Measurements from ENCODE around the gene CDH11.

CDH11 gene

DNA sequence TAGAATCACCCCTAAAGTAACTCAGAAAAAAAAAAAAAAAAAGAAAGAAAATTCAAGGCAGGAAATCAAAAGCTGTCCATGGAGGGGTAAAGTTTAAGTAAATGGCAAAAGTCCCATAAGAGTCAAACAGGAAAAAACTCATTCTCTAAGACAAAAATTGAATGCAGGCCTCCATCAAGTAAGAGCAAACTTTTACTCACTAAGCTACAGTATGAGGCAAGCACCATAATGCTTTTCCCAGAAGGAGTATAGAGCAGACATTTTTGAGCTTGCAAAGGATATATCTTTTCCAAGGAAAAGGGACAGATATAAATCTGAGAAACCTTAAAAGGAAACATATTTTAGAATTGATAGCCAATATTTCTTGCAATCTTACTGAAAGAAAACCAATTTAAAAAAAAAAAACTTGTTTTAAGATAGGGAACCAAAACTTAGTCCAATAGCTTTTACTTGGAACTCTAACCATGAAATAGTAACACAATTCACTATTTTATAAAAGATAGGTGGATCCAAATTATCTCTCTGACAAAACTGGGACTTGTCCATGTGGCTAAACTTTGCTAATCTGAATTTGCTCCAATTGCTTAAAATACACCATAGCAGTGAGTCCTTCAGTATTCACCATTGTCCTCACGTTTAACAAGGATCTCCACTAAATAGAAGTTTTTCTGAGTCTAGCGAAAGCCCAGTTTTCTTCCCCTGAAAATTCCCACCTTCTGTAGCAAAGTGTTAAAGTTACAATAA, 99.8 kb downstream of the CDH11 start:
- DNase-seq: no peak

DNA sequence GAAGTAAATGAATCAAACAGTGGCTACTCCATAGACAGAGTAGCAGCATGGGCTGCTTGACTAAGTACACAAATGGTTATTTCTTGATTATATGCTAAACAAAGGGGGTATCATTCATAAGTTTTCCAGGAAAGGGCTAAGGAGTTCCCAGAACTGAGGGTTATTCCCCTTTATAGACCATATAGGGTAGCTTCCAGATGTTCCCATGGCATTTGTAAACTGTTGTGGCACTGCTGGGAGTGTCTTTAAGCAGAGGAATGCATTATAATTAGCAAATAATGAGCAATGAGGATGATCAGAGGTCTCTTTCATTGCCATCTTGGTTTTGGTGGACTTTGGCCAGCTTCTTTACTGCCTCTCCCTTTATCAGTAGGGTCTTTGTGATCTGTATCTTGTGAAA, 105.1 kb downstream of the CDH11 start:
- no peak for DNase-seq

DNA sequence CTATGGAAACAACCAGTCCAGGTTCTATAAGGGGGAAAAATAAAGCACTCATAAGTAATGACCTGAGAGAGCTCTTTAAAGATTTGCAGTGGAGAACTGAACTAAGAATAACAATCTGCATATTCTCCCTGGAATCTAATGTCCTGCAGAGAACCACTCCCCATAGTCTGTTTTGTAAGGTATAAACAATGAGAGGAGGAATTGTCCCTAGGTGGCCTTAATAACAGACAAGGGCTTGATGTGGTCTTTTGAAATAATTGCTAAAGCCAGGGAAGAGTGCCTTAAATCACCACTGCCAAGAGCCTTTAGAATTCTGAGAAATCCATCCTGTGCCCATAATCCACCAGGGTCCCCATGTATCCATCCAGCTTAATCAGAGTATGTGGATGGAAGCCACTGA, 106.3 kb downstream of the CDH11 start:
- DNase-seq: no peak

DNA sequence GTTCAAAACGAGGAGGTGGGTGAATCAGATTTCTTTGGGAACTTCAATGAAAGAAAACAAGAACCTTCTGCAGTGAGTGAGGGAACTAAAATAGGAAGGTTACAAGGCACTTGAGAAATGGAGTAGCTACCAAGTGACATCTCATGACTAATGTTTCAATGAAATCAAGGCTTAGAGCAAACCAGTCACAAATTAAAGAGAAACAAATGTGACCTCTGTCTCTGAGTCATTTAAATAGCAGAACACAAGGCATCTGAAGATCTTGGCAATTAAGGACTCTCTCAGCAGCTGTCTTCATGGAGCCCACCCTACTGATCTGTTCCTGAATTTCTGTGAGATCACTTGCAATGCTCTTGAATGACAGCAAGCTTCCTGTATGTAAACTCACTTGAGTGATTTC, 109.5 kb downstream of the CDH11 start:
- DNase-seq: no peak

DNA sequence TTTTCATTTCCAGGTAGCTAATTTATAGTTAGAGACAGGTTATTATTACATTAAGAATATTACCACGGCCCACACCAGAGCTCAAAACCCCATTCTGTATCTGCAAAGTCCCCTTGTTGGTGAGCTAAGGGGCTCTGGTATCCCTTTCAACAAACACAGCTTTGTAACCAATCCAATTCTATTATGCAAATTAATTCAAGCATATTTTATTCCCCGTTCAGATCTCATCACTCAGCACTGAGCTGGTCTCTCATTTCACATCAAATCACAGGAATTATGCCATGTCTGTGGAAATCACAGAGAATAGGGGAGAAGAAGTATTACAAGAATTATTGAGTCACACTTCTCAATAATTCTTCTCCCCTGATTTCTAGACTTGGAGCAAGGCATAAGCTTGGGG, 111.7 kb downstream of the CDH11 start:
- DNase-seq: no peak

DNA sequence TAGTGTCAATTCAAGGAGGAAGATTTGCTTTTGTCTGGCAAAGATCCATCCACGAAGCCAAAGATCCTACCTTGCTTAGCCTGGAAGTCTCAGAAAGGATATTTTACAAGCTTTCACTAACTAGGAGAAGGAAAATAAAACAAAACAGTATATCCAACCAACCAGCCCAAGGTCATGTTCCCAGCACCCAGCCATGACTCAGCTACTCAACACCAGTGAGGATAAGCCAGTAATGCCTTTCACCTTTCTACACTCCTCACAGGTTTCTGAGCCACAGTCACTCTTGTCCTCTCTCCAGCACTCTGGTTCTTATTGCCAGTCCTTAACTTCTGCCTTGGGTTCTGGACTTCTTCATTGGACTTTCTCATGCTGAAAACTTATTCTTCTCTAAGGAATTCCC, 116.2 kb downstream of the CDH11 start:
- no peak for DNase-seq

DNA sequence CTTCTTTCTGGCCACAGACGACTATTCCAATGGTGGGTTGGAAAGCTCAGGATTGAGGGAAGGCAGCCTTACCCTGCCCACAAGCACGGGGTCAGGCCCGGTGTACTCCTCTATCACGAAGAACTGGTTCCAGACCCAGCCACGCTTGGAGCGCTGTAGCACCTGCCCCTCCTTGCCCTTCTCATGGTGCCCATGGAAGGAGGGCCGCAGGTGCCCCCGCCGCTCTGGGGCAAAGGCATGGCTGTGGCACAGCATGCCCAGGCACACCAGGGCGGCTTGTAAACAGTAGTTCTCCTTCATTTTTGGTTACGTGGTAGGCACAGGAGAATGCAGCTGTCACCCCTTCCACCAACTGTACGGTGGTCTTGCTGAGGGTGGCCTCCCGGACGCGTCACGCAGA, 117.3 kb downstream of the CDH11 start:
- no peak for DNase-seq

DNA sequence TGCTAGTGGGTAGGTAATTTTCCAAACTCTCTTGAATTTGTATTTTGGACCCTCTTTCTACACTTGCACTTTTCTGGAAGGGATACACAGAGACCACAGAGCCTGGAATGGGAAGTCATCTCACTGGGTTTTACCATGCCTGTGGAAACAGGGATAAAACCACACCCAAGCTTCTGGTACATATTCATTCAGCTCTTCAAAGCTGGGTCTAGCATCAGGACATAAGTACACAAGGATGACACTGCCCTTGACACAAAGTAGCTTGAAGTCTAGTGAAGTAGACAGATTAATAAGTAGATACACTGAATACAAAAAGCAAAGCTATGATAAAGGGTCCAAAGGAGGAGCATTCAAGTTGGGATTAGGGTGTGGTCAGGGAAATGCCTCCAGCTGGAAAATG, 118.2 kb downstream of the CDH11 start:
- DNase-seq: no peak

DNA sequence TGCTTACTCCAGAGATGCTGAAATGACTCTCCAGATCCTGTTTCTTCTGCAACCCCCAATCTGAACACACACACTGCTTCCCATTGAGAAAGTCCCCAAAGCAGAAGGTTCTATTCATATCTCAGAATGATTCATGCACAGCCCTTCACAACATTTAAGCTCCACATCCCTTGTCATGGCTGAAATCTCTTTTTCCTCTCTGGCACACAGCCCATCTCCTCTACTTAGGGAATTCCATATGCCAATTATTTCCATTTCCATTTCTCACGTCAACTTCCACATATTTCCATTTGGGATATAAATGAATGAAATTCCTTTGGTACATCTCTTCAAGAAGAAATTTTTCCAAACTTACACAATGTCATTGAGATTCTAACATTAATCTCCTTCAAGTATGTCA, 119.6 kb downstream of the CDH11 start:
- DNase-seq: no peak

DNA sequence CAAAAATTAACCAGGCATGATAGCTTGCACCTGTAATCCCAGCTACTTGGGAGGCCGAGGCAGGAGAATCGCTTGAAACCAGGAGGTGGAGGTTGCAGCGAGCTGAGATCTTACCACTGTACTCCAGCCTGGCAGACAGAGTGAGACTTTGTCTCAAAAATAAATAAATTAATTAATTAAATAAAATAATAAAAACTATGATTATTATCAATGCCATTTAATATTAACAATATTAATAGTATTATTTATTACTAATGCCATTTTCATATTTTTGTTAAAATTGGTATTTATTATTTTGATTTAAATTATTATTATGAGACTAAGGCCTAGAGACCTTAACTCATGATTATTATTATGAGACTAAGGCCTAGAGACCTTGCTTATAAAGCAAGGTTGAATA, 121.2 kb downstream of the CDH11 start:
- no peak for DNase-seq

DNA sequence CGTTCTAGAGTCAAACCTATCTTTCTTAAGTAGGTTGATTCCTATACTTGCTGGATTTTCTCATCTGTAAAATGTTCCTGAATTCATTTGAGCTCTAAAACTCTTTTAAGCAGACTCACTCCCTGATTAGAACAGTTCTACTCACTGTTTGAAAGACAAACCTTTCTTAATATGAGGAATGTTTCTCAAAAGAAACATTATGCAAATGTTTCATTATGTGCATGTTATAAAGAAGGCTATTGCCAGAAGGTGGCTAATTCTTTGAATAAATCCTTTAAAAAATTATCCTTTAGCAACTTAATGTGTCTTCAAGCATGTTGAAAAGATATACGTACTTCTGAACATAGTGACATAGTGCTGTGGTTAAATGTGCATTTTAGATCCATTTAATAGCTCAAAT, 124.1 kb downstream of the CDH11 start:
- no peak for DNase-seq

DNA sequence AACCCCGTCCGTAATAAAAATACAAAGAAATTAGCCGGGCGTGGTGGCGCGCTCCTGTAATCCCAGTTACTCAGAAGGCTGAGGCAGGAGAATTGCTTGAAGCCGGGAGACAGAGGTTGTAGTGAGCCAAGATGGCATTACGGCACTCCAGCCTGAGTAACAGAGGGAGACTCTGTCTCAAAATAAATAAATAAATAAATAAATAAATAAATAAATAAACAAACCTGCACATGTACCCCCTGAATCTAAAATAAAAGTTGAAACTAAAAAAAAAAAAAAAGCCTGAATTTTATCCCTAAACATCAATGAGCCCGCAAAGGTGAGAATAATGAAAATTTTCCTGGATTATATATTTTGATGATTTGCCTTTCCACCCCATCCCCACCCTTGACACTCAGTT, 124.7 kb downstream of the CDH11 start:
- DNase-seq: no peak

DNA sequence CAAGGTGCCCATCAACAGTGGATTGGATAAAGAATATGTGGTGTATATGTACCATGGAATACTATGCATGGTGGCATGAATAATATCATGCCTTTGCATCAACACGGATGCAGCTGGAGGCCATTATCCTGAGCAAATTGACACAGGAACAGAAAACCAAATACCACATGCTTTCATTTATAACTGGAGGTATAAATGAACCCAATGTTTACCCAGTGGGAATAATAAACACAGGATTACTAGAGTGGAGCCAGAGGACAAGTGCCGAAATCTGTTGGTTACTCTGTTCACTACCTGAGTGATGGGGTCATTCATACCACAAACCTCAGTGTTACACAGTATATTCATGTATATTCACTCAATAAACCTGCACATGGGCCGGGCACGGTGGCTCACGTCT, 125.2 kb downstream of the CDH11 start:
- no peak for DNase-seq

DNA sequence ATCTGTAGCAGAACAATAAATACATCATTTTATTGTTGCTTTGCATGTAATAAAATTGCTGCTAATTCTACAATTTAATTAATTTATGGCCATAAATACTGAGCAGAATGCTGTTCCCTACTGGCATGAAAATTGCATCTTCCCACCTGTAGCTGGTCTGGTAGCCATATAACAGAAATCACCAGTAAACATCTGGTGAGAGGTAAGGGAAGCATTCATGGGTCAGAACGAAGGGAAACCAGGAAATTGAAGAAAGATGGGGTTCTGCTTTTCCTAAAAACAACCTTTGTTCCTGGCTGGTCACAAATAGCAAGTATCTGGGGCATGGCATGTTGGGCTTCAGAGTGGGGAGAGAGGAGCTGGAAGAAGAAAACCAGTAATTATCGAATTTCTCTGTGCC, 128.4 kb downstream of the CDH11 start:
- DNase-seq: no peak

DNA sequence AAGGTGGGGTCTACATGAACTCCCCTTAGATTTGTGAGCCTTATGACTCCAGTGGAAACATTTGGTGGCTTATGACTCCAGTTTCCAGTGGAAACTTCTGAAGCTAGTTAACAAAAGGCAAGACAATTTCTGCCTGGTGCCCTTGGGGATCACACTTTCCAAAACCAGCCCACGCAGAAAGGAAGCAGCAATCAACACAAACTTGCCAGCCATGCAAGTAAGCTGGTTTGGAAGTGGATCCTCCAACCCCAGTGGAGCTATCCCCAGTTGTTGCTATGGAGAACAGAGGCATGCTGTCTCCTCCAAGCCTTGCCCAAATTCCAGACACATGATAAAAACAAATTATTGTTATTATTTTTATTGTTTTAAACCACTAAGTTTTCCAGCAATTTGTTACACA, 130.9 kb downstream of the CDH11 start:
- DNase-seq: no peak

DNA sequence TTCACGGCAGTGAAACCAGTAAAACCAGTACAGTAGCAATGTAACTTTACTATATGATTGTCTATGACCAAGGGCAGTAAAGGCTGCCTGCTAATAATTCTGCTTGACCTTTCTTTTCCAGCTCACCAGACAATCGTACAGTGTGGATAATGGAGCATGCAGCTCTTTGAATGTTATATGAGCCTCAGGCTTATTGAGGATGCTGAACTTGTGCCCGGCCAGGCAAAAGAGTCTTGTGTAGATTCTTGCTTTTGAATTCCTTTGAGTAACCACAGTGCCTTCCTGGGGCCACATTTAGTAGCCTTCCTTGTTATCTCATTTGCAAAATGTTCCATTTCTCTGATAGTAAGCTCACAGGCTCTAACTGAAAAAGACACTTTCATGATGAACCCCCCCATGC, 131.8 kb downstream of the CDH11 start:
- no peak for DNase-seq

DNA sequence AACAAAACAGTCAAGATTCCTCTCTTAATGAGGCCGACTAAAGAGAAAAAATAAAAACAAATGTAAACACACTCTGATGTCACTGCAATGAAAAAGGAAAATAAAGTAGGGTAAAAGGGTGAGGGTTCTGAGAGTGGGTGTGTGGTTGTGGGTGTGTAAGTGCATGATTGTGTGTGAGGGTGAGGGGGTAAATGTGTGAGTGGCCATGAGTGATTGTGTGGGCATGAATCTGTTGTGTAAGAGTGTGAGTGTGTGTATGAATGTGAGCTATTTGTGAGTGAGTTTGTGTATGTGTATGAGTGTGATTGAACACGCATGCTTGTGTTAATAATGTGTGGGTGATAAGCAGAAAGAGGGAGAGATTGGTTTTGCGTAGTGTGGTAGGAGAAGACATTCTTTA, 132.8 kb downstream of the CDH11 start:
- no peak for DNase-seq

DNA sequence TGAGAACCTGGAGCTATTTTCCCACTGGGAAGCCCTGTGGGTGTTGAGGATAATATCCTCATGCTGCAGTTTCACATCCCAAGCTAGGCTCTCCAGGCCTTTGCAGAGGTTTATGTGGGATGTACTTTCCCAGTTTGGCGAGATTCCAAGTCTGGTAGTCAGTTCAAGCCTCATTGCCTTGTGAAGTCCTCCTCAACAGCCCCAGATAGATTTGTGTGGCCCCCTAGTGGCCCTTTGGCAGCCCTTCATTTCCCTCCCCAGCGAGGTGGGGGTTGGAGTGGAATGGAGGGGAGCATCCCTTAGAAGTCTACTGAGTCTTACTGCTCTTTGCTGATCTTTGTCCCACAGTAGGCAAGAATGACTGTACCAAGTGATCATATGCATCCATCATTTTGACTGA, 137.9 kb downstream of the CDH11 start:
- no peak for DNase-seq

DNA sequence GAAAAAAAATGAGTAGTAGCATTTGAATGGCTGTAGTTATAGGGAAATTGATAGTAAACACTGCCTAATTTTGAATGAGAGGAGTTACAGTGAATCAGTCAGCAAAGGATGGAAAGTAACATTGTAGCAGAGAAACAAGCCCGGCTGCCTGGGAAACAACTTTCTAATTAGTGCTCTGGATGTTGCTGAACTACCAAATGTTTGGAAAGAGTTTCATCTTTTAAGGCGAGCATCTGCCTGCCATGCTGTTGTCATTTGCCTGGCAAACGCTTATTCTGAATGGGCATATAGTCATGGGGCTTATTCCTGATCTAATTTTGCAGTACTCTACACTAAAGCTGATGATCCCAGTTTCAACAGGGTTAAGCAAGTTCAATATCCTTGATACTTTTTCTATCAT, 138.6 kb downstream of the CDH11 start:
- no peak for DNase-seq

DNA sequence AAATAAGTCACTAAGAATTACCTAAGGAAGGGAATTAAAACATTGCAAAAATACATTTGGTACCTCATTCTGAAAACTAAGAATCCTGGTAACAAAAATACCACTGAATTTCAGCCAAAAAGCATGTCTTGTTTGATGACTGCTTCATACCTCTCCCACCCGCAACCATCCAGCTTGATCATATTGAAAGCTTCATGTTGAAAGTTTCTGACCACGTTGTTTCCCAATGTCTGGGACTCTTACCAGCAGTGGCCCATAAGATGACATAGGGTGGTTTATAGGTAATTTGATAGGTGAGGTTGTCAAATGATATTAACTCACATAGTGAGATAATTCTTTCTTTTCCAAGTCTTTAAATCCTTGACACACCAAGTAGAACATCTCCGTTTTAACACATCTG, 139.3 kb downstream of the CDH11 start:
- DNase-seq: no peak

DNA sequence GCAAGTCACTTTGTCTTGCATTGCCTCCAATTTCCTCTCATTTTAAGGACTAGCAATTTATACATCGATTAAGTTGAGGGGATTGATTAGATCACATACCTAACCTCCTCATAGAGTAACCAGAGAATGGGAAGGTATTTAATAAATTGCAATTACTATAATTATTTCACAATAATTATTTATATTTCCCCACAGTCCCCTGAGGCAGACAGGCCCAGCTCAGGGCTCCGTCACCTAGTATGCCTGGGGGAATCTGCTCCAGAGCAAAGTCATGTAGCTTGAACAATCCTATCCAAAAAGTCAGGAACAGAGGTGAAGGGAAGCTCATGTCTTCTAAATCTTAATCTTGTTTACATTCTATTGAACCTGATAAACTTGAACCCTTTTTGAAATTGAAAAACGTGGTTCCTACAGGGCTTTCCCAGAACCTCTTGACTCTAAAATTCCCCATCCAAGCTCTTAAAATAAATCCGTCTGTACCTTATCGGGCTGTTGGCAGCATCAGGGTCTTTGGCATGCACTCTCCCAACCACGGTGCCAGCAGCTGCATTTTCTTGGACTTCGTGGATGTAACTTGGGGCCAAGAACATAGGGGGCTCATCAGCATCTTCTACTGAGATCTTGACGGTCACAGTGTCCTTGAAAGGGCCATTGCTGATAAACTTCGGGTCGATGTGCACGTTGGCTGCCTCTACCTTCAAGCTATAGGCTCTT, 140.1 kb downstream of the CDH11 start:
- DNase-seq: no peak

DNA sequence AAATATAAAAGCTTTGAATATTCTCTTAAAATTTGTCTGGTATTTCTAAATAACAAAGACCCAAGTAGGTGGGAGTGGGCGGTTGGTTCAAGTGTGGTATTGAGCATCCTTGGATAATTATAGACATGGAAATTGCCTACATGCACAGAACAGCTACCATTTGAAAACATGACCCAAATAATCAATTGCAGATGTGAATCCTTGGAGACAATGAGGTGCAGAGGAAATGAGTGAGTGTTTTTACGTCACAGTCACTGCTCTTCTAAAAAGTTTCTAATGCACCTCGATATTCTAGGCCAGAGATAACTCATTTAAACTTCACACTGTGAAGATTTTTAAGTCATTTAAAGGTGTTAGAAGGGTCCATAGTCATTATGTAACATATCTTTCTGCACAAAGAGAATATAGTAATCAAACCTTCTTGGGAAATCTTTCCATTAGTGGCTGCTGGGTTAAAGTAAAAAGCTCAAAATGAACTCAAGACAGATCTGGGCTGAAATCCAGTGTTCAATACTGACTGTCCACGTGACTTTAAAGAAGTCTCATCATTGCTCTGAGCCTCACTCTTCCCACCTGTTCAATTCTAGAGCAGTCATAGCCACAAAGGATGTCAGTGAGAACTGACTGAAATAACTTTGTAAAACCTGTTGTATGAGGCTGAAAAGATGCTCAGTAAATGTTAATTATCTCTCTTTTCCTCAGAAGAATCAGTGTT, 144.5 kb downstream of the CDH11 start:
- no peak for DNase-seq

DNA sequence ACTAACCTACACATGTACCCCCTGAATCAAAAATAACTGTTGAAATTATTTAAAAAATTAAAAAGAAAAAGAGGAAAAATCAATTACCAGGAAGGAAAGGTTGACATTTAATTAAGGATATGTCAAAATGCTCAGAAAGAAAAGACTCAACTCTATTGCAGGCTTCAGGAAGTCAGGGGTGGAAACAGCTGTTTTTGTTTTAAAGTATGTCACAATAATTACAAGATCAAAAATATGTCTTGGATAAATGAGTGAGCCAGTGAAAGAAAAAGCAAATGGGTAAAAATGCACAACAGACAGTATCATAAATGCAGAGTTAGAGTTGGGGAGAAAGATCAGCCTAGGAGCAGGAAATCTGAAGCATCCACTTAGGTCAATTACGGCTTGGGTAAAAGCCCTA, 146.0 kb downstream of the CDH11 start:
- DNase-seq: no peak

DNA sequence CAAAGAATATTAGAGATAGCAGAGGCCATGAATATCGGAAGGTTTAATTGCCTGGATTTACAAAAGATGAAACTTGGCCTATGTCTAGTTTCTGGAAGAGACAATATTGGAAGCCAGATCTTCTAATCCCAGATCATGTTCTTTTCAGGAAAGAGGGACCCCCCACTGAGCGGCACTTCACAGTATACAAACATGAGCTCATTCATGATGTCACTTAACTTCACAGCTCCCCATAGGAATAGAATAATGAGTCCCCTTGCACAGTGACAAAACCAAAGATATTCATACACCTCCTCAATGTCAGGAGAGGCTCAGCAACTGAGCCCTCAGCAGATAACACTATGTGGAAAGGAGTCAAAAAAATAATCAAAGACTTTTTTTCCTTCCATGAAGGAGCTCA, 147.5 kb downstream of the CDH11 start:
- no peak for DNase-seq
